Eye (tissue), 1 donor: ENCODE data around the gene ZBTB32.

Source experiments
- DNase-seq: peaks from one replicate; pipeline ENCODE4 v3.0.0-alpha.2; 2015

The ZBTB32 gene

GRCh38 chr19:35753634-35754369, 49.4 kb downstream of the ZBTB32 start:
- no peak for DNase-seq

GRCh38 chr19:35754370-35755130, 50.2 kb downstream of the ZBTB32 start:
- DNase-seq, result no peak

GRCh38 chr19:35755131-35755549, 50.8 kb downstream of the ZBTB32 start:
- DNase-seq, result no peak

- peak; percentile 49 for DNase-seq
Observed at GRCh38 chr19:35755550-35756376, 51.4 kb downstream of the ZBTB32 start.

- DNase-seq, result peak; percentile 71
Observed at GRCh38 chr19:35756377-35757230, 52.2 kb downstream of the ZBTB32 start, which contains the start of gene HSPB6. HSPB6 (minus strand) TSS chr19:35757029; CDS start chr19:35757008, 21 bp downstream.

- peak; percentile 86 for DNase-seq
Observed at GRCh38 chr19:35757231-35757748, 52.9 kb downstream of the ZBTB32 start.

GRCh38 chr19:35757749-35758608, 53.6 kb downstream of the ZBTB32 start, which contains the start of gene PROSER3:
PROSER3 (plus strand) TSS chr19:35758176; CDS start chr19:35758216, 40 bp downstream.
- DNase-seq, result peak; percentile 100

- DNase-seq, result no peak
Observed at GRCh38 chr19:35759697-35760096, 55.3 kb downstream of the ZBTB32 start.

- DNase-seq, result no peak
Observed at GRCh38 chr19:35760711-35761349, 56.5 kb downstream of the ZBTB32 start.

- no peak for DNase-seq
Observed at GRCh38 chr19:35764432-35765315, 60.3 kb downstream of the ZBTB32 start.
